Pancreas (tissue), 10 donors: ENCODE data around the gene CSMD2. TPM values are rescaled to one million over a fixed set of nuclear protein-coding genes. Genes with fewer than 3 reads are reported as not detected.

ENCODE experiments used
- ATAC-seq, 4 donors: fragments of 200-7000 bp; cut with Tn5 transposase; one replicate each; pipeline versions ENCODE4 v1.8.0 to v1.9.1; 2020; ENCODE audit warnings: mild to moderate bottlenecking in 4 of 4, moderate library complexity in 4 of 4
- DNase-seq, 6 donors: peaks; one replicate each; pipeline ENCODE4 v3.0.0-alpha.2; 2020
- FAIRE-seq: peaks from 2 replicates; lab custom pipeline; 2012; peaks lifted over from hg19 to GRCh38; lab: Jason Lieb, UNC
- H3K27ac ChIP-seq, 4 donors: fragments of 200-600 bp; sonication (generic); 1 replicate in 3 of 4; 2 replicates in 1 of 4; pipeline versions ENCODE4 v1.5.0 to v1.8.0; 2020
- H3K27me3 ChIP-seq, 4 donors: fragments of 200-600 bp; one replicate each; pipeline ENCODE4 v1.8.0; 2021
- H3K36me3 ChIP-seq, 3 donors: fragments of 200-600 bp; sonication (generic) in 1 of 3; one replicate each; pipeline versions ENCODE4 v1.5.0 to v1.8.0; 2020 to 2021
- H3K4me1 ChIP-seq, 3 donors: fragments of 200-600 bp; one replicate each; pipeline ENCODE4 v1.8.0; 2021
- H3K4me3 ChIP-seq, 4 donors: fragments of 200-600 bp; sonication (generic) in 2 of 4; one replicate each; pipeline versions ENCODE4 v1.5.0 to v1.8.0; 2020 to 2021
- H3K9me3 ChIP-seq, 4 donors: fragments of 200-600 bp; one replicate each; pipeline ENCODE4 v1.8.0; 2021
- WGBS, 2 donors: extraction: QIAGEN DNeasy Blood & Tissue Kit; methylation state at CpG; one replicate each; pipeline ENCODE4 v1.1.7; 2013; 5-methylcytosine and 5-hydroxymethylcytosine counted together
- intact Hi-C, 3 donors: fragments of 100-400 bp; cut with DNase I; formaldehyde crosslinking; loops; one replicate each; pipeline versions ENCODE4 v1.11.1 to v1.14.2; 2022
- polyA plus RNA-seq, 2 donors: library from polyadenylated mRNA; stranded (reverse); fragments of 200-250 nt; gene quantifications; one replicate each; pipeline ENCODE4 v1.2.3, GENCODE V29; 2013
- total RNA-seq, 6 donors: library from RNA; stranded (reverse); fragmentation: NEBNext Ultra II Directional in 4 of 6; extraction: Animal tissue kit (Norgen Biotek cat#: 25700) in 4 of 6; gene quantifications; one replicate each; pipeline versions ENCODE4 v1.2.1 to v1.2.4, GENCODE V29; 2021 to 2023
- TF ChIP-seq, protein P1 (sequence below), 4 donors: fragments of 200-600 bp; sonication (generic) in 3 of 4; IDR thresholded peaks; one replicate each; pipeline versions ENCODE4 v1.5.0 to v1.8.0; 2021; ENCODE audit warnings: antibody characterized with exemption in 4 of 4
- donor health status: healthy with polysubstance abuse.
- donor health status: DM: no; HTN: no; CAD: no; lungs with moderate emphysema.
- donor health status: DM: no; HTN: no; CAD: no.
- donor health status: control.
- donor health status: control.
- donor health status: Bipolar disorder and iron deficiency.
- donor health status: DM: yes; HTN: yes; CAD: no.
- donor health status: DM: no; HTN: no; CAD: no.
- donor health status: DM: no; HTN: no; CAD: no.
- donor health status: DM: yes; HTN: yes; CAD: no.

CSMD2 gene
- total and polyA plus RNA-seq, 8 donors, result 0.04 to 2.0 (median 0.36) TPM

DNA sequence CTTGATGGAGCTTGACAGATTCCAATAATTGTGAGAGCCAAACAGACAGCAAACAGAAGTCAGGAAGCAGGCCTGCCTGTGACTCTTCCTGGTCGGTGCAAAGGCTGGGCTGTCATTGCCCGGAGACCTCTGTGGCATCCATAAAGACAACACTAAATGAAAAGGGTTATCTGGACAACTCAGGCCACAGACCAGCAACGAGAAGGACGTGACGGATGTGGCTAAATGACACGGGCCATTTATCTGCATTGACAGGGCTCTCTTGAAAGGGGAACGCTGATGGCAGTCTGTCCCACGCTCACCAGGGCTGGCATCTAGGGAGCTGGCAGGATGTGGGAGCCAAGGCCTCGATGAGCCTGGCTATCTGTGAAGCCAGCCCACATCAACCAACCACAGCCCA is 266.1 kb downstream of the CSMD2 start:
- H3K36me3 ChIP-seq, result no peaks in the 10 kb centered on the region
- no peak overlapping the region for H3K4me3 ChIP-seq
- TF ChIP-seq, protein P1, sequence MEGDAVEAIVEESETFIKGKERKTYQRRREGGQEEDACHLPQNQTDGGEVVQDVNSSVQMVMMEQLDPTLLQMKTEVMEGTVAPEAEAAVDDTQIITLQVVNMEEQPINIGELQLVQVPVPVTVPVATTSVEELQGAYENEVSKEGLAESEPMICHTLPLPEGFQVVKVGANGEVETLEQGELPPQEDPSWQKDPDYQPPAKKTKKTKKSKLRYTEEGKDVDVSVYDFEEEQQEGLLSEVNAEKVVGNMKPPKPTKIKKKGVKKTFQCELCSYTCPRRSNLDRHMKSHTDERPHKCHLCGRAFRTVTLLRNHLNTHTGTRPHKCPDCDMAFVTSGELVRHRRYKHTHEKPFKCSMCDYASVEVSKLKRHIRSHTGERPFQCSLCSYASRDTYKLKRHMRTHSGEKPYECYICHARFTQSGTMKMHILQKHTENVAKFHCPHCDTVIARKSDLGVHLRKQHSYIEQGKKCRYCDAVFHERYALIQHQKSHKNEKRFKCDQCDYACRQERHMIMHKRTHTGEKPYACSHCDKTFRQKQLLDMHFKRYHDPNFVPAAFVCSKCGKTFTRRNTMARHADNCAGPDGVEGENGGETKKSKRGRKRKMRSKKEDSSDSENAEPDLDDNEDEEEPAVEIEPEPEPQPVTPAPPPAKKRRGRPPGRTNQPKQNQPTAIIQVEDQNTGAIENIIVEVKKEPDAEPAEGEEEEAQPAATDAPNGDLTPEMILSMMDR (IDR thresholded peaks at IDR 0.05), result no peak
- no peak for FAIRE-seq
- 71 to 77% methylated on average over 9 of the region's 9 CpGs for WGBS, 2 donors
- no peaks in the 10 kb centered on the region for H3K9me3 ChIP-seq
- no peak overlapping the region for H3K27ac ChIP-seq
- H3K4me1 ChIP-seq, result no peaks in the 10 kb centered on the region
- no peak for ATAC-seq
- DNase-seq, result no peak
- intact Hi-C loops, result no loop called here
- no peaks in the 10 kb centered on the region for H3K27me3 ChIP-seq

DNA sequence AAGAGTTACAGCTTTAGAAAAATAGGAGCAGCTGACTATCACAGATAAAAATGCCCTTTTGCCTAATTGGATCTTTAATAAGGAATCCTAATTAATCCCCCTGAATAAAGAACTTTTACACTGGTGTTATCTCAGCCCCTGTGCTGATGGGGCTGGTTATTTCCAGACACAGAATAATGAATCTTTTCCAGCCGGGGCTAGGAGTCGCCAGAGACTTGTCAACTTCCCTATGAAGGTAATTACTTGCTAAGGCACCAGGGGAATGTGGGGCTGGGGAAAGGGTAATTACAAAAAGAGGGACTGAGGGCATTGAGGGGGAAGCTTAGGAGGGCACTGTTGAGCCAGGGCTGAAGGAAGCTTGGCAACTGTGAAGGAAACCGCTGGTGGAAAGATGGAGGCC is 266.6 kb downstream of the CSMD2 start:
- H3K27ac ChIP-seq, result no peak overlapping the region
- 82 to 83% methylated on average over 3 of the region's 3 CpGs for WGBS, 2 donors
- no peaks in the 10 kb centered on the region for H3K4me1 ChIP-seq
- FAIRE-seq (no peak), DNase-seq (no peak), ATAC-seq (no peak)
- H3K36me3 ChIP-seq, result no peaks in the 10 kb centered on the region
- intact Hi-C loops, result no loop called here
- H3K27me3 ChIP-seq, result no peaks in the 10 kb centered on the region
- TF ChIP-seq, protein P1 (IDR thresholded peaks at IDR 0.05), result no peak
- no peak overlapping the region for H3K4me3 ChIP-seq
- H3K9me3 ChIP-seq, result no peaks in the 10 kb centered on the region

DNA sequence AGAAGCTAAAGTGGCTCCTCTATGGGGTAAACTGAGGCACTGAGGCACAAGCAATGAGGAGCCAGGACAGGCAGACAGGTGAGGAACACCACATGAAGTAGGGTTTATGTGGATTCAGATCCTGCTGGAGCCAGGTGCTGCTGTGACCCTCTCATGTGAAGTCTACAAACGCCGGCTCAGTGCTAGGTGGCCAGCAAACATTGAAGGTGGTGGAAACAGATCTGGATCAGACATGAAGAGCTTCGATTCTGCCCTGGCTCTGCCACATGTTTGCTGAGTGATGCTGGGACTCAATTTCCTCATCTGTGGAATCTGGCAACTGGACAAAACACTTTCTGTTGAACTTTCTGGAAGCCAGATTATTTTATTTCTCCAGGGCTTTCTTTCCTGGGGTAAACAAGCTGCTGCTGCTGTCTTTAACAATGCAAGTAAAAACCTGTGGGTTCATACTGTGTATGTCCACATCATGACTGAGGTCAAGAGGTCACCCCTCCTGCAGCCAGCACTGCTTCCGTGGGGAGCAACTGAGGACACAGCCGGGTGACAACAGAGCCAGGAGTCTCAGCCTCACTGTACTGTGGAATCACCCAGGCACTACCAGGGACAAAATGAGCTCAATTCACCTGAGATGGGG is 267.8 kb downstream of the CSMD2 start:
- intact Hi-C loops, result no loop called here
- Histone ChIP-seq H3K9me3 (no peaks in the 10 kb centered on the region), H3K27ac (no peak overlapping the region), H3K27me3 (no peaks in the 10 kb centered on the region), H3K4me3 (no peak overlapping the region), H3K36me3 (no peaks in the 10 kb centered on the region), H3K4me1 (no peaks in the 10 kb centered on the region)
- no peak for ATAC-seq
- TF ChIP-seq, protein P1 (IDR thresholded peaks at IDR 0.05), result no peak
- 69 to 70% methylated on average over 5 of the region's 5 CpGs for WGBS, 2 donors
- DNase-seq, result no peak
- FAIRE-seq, result no peak

DNA sequence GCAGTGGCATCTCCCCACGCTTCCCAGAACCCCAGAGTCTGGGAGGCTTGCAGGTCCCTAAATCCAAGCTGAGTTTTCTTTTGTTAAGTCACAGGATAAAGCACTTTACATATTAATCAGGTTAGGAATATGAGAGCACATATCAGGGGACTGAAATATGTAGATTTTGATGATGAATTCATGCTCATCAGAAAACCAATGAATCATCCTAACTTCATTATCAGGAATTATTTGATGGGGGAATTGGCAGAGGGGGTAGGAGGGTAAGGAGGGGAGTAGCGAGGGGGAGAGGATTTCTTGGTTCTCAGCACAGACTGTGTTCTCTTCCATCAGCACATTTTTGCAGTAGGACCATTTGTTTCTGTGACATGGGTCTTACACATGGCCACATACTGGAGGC is 269.1 kb downstream of the CSMD2 start:
- intact Hi-C loops, result no loop called here
- Histone ChIP-seq H3K4me3 (no peak overlapping the region), H3K9me3 (no peaks in the 10 kb centered on the region), H3K4me1 (no peaks in the 10 kb centered on the region), H3K27ac (no peak overlapping the region), H3K36me3 (no peaks in the 10 kb centered on the region), H3K27me3 (no peaks in the 10 kb centered on the region)
- TF ChIP-seq, protein P1 (IDR thresholded peaks at IDR 0.05), result no peak
- FAIRE-seq (no peak), DNase-seq (no peak), ATAC-seq (no peak)
- 85 to 95% methylated on average over 2 of the region's 2 CpGs for WGBS, 2 donors

DNA sequence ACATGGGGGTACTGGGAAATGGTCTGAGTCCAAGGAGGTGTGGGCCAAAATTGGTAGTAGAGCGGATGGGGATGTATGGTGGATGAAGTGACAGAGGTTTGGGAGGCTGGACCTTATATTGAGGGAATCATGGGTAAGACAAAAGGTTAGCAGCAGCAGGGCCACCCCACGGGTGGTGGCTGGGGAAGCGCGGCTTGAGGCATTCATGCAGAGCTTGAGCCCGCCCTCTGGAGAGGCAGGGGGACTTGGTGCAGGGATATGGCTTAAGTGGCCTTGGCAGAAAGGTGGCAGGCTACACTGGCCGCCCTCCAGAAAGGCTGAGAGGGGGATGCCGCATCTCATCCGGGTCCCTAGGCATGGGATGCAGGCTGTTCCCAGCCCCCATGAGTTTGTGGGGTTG is 269.6 kb downstream of the CSMD2 start:
- H3K36me3 ChIP-seq, result no peaks in the 10 kb centered on the region
- no peaks in the 10 kb centered on the region for H3K4me1 ChIP-seq
- ATAC-seq (no peak), FAIRE-seq (no peak), DNase-seq (no peak)
- 73 to 80% methylated on average over 8 of the region's 8 CpGs for WGBS, 2 donors
- TF ChIP-seq, protein P1 (IDR thresholded peaks at IDR 0.05), result no peak
- H3K9me3 ChIP-seq, result no peaks in the 10 kb centered on the region
- no peak overlapping the region for H3K27ac ChIP-seq
- intact Hi-C loops, result no loop called here
- no peak overlapping the region for H3K4me3 ChIP-seq
- no peaks in the 10 kb centered on the region for H3K27me3 ChIP-seq
